ENCODE measurements around the gene PCLO.

DNA sequence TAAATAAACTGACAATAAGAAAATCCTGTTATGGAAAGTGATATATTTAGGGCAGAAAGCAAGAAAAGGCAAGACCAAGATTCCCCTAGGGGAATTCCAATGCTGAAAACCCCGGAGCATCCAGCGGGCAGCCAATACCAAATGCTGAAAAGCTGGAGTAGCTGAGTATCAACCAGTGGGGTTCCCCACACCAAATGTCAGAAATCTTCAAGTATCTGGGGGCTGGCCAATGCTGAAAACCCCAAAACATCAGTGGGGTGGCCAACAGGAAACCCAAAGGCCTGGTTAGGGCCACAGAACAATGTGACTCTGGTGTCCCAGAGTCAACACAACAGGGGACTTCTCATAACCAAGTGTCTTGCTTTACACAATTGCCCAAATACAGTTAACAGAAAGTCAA, 447.3 kb downstream of the PCLO start:
- TF ChIP-seq, protein P1, sequence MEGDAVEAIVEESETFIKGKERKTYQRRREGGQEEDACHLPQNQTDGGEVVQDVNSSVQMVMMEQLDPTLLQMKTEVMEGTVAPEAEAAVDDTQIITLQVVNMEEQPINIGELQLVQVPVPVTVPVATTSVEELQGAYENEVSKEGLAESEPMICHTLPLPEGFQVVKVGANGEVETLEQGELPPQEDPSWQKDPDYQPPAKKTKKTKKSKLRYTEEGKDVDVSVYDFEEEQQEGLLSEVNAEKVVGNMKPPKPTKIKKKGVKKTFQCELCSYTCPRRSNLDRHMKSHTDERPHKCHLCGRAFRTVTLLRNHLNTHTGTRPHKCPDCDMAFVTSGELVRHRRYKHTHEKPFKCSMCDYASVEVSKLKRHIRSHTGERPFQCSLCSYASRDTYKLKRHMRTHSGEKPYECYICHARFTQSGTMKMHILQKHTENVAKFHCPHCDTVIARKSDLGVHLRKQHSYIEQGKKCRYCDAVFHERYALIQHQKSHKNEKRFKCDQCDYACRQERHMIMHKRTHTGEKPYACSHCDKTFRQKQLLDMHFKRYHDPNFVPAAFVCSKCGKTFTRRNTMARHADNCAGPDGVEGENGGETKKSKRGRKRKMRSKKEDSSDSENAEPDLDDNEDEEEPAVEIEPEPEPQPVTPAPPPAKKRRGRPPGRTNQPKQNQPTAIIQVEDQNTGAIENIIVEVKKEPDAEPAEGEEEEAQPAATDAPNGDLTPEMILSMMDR (IDR thresholded peaks at IDR 0.05) = no peak
- no peak for TF ChIP-seq ZFX (IDR thresholded peaks at IDR 0.05; ENCODE audit: borderline replicate concordance)
